CD4-positive, alpha-beta T cell treated with Interleukin-17A for 1 hour (primary cell): Measurements from ENCODE around the gene PARD6B.

Source experiments
- DNase-seq: peaks from one replicate; pipeline ENCODE4 v3.0.0-alpha.2; 2020

PARD6B gene

DNA sequence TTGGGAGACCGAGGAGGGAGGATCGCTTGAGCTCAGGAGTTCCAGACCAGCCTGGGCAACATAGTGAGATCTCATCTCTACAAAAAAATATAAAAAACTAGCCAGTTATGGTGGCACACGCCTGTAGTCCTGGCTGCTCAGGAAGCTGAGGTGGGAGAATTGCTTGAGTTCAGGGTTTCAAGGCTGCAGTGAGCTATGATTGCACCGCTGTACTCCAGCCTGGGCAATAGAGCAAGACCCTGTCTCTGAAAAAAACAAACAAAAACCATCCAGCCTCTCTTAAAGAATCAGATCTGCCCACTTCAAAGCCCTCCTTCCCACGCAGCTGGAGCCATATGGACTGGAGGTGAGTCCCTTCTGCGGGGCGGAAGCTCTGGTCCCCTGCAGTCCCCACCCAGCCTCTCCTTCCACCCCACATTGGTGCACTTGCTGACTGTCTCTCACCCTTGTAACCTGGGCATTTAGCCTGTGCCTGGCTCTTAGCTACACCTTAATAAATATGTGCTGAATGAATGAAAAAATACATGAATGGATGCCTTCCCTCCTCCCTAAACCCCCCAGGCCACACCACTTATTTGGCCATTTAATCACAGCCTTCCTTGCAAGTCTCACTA, 7.2 kb upstream of the PARD6B start:
- no peak for DNase-seq

GRCh38 chr20:50724851-50725723, 6.3 kb upstream of the PARD6B start:
- DNase-seq, result no peak

DNA sequence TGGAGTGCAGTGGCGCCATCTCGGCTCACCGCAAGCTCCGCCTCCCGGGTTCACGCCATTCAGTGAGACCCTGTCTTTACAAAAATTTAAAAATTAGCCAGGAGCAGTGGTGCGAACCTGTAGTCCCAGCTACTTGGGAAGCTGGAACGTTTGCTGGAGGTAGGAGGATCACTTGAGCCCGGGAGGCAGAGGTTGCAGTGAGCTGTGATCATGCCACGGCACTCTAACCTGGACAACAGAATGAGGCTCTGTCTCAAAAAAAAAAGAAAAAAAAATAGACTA, 5.7 kb upstream of the PARD6B start:
- no peak for DNase-seq

DNA sequence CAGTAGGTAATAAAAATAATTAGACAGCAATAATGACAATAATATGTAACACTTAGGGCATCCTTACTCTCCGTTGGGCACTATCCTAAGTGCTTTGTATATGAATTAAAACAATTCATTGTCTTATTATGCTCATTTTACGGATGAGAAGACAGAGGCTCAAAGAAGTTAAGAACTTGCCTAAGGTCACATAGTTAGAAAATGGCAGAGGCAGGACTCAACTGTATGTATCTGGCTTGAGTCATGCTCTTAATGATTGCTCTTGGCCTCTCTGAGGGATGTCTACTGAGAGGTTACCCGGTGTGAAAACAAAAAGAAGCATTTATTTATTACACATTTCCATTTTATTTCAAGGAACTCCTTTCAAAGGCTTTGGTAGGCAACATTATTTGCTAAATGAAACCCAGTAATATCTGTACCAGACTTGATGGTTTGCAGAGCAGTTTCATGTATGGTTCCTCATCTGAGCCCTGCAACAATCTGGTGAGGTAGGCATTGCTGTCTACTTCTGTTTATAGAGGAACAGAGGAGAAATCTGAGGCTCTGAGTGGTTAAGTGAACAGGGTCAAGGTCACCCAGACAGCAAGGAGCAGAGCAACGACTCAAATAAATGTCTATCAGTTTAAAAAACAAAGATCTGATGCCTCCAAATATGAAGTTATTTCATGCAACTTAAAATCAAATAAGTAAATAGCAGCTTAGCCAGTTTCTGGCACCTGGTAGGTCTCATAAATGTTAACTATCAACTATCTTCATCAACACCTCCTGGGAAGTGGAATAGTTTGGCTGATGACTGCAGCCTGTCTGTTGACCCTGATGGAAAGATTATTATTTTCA, 4.2 kb upstream of the PARD6B start:
- DNase-seq, result no peak

- DNase-seq, result no peak
These were observed 3.4 kb upstream of the PARD6B start for GRCh38 chr20:50727792-50728485.

- no peak for DNase-seq
These were observed 2.8 kb upstream of the PARD6B start for GRCh38 chr20:50728486-50728980.

GRCh38 chr20:50728981-50729874, 2.2 kb upstream of the PARD6B start:
- no peak for DNase-seq

DNA sequence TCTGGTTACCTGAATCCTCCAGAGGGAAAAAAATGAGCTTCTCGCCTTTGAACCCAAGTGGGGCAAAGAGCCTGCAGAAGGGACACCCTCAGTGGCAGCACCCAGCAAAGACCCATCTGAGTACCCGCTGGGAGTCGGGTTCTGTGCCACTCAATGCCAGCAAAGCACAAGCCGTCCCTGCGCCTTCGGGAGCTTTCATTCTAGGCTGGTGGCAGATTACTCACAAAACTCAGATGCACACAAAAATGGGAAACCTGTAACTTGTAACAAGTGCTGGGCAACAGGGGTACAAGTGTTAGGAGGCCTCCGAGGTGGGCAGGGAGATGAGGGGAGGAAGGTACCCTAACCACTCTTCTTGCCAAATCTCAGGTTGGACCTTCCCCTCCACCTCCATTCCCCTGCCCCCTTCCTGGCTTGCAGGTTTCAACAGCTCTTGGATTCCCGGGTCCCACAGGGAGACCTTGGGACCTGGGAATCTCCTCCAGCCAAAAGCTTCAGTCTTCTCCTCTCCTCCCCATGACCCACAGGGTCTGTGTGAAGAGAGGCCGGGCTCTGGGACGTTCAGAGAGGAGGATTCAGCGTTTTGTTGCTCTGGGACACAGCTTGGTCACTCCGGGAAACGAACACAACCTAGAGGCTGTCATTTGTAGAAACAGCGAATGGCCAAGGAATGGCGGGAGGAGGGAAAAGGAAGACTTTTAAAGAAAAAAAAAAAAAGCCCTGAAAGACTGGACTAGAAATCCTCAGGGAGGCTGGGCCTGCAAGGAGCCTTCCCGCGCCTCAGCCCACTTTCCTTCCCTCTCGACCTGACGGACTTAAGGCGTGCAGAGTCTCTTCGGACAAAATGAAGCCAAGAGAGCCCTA, 1.2 kb upstream of the PARD6B start:
- no peak for DNase-seq

- no peak for DNase-seq
These were observed 670 bp upstream of the PARD6B start for GRCh38 chr20:50730765-50731054.

DNA sequence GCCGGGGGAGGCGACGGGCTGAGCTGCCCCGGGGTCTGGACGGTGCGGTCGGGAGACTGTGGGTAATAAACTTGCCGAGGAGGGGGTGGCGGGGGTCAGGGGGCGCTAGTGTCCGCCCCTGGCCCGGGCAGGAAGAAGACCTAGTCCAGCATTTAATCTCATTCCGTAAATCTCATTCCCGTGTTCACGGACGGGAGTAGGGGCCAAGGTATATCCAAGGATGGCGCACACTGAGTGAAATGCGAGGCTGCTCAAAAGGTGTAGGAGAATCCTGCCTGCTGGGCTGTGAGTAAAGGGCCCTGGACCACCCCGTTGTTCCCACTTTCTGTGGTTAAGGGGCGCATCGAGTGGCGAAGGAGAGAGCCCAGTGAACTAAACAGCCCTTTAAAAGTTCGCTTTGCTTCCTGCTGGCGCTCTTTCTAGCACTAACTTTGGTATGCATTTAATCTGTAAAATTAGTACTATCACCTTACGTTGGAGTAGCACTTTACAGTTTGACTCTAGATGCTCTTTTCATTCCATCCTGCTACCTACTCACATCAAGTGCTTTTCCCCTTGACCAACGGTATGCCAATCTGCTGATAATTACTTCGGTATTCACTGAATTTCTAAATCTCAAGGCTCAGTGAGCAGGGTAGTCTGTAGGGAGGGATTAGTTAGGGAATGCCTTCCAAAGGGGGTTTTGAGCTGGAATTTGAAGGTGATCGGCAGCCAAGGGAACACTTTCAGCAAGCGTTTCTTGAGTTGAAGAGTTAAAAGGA, 730 bp downstream of the PARD6B start:
- peak; percentile 2 for DNase-seq

GRCh38 chr20:50733644-50734349, 2.4 kb downstream of the PARD6B start:
- DNase-seq, result no peak

DNA sequence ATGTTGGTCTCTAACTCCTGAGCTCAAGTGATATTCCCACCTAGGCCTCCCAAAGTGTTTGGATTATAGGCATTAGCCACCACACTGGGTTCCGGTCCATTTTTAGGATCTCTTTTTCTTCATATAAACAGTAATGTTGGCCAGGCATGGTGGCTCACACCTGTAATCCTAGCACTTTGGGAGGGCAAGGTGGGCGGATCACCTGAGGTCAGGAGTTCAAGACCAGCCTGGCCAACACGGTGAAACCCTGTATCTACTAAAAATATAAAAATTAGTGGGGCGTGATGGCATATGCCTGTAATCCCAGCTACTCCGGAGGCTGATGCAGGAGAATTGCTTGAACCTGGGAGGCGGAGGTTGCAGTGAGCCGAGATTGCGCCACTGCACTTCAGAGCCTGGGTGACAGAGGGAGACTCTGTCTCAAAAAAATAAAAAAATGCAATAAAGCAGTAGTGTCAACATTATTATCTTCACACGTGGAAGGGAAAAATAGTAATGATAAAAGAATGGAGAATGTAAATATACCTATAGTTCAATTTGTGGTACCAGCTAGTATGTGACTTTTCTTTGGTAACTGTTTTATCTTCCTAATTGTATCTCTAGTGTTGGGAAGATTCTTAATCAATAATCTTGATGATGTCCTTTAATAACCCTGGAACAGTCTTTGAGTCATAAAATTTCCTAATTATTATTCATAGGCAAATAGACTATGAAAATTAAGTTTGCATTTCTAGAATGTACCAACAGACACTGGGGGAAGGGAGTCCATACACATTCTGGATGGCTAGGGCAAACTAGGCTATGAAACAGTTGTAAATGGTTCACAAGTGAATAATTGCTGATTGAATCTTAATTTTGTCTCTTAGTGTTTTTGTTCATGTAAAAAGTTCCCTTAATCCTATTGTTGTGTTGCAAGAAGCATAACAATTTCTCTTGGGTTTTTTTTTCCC, 3.6 kb downstream of the PARD6B start:
- DNase-seq, result no peak

DNA sequence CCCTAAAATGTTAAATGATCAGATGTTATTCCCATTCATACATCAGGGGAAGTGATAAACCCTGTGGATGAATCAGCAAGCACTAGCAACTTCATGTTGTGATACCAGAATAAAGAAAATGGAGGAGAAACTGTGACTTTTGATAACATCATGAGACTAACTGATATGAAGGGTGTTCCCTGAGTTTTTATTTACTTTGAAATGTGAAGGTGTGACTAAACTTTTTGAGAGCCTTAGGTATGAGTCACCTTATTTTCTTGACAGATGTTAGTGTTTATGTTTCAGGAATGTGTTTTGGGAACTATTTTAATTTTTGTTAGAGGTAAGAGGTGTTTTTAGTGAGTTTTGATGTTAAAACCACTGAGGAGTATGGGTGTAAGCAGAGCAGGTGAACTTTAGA, 4.4 kb downstream of the PARD6B start:
- DNase-seq, result no peak

DNA sequence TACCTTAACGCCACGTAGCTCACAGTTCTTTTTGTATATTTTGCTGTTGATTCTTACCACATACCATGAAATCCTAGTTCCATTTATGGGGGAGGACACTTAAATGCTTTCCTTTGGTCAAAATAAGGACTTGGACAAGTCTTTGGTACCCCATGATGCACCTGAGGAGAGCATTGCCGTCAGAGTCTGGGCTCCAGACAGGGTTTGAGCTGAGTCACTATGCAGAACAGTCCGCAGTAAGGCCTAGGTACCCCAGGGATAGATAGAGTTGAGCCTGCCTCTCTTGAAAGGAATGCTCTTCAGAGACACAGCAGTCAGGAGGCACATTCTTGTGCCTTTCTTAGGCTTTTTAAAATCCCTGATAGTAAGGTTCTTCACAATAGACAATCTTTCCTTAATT, 6.0 kb downstream of the PARD6B start:
- no peak for DNase-seq

- DNase-seq, result no peak
These were observed 11.7 kb downstream of the PARD6B start for GRCh38 chr20:50743087-50743486.

- no peak for DNase-seq
These were observed 12.9 kb downstream of the PARD6B start for GRCh38 chr20:50744143-50744792.

DNA sequence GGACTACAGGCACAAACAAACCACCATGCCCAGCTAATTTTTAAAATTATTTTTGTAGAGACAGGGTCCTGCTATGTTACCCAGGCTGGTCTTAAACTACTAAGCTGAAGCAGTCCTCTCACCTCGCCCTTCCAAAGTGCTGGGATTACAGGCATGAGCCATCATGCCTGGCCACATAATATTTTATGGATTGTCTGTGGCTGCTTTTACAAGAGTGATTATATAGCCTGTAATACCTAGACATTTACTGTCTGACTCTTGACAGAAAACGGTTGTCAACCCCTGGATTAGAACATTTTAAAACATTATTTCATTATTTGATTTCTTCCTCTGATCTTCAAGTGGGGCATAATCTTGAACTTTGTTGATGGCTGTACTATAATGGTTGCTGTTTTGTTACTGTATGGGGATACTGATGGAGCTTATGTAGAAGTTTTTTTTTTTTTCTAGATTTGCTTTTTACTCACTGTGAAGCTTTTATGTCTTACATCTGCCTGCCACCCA, 14.3 kb downstream of the PARD6B start:
- DNase-seq, result no peak
